ENCODE measurements around the gene LTBP3. TPM values are rescaled to one million over a fixed set of nuclear protein-coding genes. Genes with fewer than 3 reads are reported as not detected.

Gene LTBP3
- total RNA-seq, 1 donor from 2014 or later: 1.7 TPM

DNA sequence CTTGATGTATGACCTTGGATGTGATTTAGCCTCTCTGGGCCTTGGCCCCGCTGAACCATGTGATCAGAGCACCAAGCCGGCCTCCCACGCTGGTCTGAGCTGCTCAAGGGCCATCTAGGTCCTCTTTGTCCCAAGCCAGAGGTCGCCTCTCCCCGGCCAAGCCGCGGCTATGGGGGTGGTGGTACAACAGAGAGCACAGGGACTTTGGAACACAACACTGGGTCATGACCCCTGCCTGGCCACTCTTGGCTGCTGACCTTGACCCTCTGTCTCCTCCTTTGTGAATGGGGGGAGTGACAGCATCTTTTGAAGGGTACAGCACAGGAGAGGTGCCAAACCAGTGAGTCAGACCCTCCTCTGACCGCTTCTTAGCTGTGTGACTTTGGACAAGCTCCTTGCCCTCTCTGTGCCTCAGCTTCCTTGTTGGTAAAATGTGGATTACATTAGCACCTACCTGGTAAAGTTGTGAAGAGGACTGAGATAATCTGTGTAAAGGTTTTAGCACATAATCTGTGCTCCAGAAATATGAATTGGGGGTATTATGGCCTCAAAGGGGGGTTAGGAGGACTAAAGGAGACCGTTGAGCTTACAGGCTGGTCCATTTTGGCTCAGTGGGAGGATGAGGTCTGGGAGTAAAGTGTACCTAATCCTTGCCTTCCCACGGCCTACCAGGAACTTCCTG lies 28.5 kb downstream of the LTBP3 start:
- peak overlapping the region; percentile 45 for H3K4me3 Mint-ChIP-seq (ENCODE audit: unreplicated experiment)
- H3K27ac Mint-ChIP-seq (ENCODE audit: unreplicated experiment): no peak overlapping the region
- DNase-seq (ENCODE audit: low spot score): no peak
- peaks cover 26% of the 10 kb centered on the region for H3K4me1 Mint-ChIP-seq (ENCODE audit: unreplicated experiment)
- peaks cover 13% of the 10 kb centered on the region for H3K27me3 Mint-ChIP-seq (ENCODE audit: unreplicated experiment)
- H3K36me3 Mint-ChIP-seq (ENCODE audit: low read depth, unreplicated experiment): peaks cover 32% of the 10 kb centered on the region
- TF ChIP-seq, protein P1, sequence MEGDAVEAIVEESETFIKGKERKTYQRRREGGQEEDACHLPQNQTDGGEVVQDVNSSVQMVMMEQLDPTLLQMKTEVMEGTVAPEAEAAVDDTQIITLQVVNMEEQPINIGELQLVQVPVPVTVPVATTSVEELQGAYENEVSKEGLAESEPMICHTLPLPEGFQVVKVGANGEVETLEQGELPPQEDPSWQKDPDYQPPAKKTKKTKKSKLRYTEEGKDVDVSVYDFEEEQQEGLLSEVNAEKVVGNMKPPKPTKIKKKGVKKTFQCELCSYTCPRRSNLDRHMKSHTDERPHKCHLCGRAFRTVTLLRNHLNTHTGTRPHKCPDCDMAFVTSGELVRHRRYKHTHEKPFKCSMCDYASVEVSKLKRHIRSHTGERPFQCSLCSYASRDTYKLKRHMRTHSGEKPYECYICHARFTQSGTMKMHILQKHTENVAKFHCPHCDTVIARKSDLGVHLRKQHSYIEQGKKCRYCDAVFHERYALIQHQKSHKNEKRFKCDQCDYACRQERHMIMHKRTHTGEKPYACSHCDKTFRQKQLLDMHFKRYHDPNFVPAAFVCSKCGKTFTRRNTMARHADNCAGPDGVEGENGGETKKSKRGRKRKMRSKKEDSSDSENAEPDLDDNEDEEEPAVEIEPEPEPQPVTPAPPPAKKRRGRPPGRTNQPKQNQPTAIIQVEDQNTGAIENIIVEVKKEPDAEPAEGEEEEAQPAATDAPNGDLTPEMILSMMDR (IDR thresholded peaks at IDR 0.05; ENCODE audit: unreplicated experiment): no peak
- H3K9me3 Mint-ChIP-seq (ENCODE audit: unreplicated experiment): no peaks in the 10 kb centered on the region

DNA sequence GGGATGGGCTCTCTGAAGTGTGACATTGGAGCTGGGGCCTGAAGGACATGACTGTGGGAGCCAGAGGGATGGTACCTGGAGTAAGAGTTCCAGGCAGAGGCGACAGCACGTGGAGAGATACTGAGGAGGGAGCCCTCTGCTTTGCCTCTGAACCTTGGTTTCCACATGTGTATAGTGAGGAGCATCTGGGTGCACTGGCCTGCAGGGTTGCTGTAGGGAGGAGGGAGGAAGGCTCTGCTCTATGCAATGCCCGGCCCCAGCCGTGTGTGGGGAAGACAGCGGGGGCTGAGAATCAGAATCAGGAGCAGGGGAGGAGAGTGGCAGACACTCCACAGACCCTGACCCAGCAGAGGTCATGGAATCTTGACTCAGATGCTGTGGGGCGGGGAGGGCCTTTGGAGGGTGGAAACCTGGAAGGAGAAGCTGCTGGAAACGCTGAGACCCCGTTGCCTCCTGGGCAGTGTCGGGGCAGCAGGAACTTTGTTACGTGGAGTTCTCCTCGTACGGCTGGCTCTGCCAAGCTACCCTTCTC lies 29.3 kb downstream of the LTBP3 start:
- H3K4me1 Mint-ChIP-seq (ENCODE audit: unreplicated experiment): peaks cover 32% of the 10 kb centered on the region
- H3K9me3 Mint-ChIP-seq (ENCODE audit: unreplicated experiment): no peaks in the 10 kb centered on the region
- peaks cover 18% of the 10 kb centered on the region for H3K27me3 Mint-ChIP-seq (ENCODE audit: unreplicated experiment)
- TF ChIP-seq, protein P1 (IDR thresholded peaks at IDR 0.05; ENCODE audit: unreplicated experiment): no peak
- H3K27ac Mint-ChIP-seq (ENCODE audit: unreplicated experiment): no peak overlapping the region
- peak overlapping the region; percentile 12 for H3K4me3 Mint-ChIP-seq (ENCODE audit: unreplicated experiment)
- DNase-seq (ENCODE audit: low spot score): no peak
- H3K36me3 Mint-ChIP-seq (ENCODE audit: low read depth, unreplicated experiment): peaks cover 29% of the 10 kb centered on the region

DNA sequence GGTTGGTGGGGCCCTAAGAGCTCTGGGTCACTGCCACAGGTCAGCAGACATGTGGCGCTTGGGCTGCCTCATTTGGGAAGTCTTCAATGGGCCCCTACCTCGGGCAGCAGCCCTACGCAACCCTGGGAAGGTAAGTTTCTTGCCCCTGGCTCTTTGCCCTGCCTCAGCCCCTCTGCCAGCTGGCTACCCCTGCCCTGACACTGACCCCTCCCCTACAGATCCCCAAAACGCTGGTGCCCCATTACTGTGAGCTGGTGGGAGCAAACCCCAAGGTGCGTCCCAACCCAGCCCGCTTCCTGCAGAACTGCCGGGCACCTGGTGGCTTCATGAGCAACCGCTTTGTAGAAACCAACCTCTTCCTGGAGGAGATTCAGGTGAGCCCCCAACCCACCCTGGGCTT lies 31.4 kb downstream of the LTBP3 start:
- Mint-ChIP-seq H3K9me3 (ENCODE audit: unreplicated experiment) (no peaks in the 10 kb centered on the region), H3K4me1 (ENCODE audit: unreplicated experiment) (peaks cover 54% of the 10 kb centered on the region), H3K4me3 (ENCODE audit: unreplicated experiment) (peak overlapping the region; percentile 86), H3K36me3 (ENCODE audit: low read depth, unreplicated experiment) (peaks cover 22% of the 10 kb centered on the region), H3K27me3 (ENCODE audit: unreplicated experiment) (peaks cover 17% of the 10 kb centered on the region), H3K27ac (ENCODE audit: unreplicated experiment) (no peak overlapping the region)
- no peak for DNase-seq (ENCODE audit: low spot score)
- TF ChIP-seq, protein P1 (IDR thresholded peaks at IDR 0.05; ENCODE audit: unreplicated experiment): no peak

DNA sequence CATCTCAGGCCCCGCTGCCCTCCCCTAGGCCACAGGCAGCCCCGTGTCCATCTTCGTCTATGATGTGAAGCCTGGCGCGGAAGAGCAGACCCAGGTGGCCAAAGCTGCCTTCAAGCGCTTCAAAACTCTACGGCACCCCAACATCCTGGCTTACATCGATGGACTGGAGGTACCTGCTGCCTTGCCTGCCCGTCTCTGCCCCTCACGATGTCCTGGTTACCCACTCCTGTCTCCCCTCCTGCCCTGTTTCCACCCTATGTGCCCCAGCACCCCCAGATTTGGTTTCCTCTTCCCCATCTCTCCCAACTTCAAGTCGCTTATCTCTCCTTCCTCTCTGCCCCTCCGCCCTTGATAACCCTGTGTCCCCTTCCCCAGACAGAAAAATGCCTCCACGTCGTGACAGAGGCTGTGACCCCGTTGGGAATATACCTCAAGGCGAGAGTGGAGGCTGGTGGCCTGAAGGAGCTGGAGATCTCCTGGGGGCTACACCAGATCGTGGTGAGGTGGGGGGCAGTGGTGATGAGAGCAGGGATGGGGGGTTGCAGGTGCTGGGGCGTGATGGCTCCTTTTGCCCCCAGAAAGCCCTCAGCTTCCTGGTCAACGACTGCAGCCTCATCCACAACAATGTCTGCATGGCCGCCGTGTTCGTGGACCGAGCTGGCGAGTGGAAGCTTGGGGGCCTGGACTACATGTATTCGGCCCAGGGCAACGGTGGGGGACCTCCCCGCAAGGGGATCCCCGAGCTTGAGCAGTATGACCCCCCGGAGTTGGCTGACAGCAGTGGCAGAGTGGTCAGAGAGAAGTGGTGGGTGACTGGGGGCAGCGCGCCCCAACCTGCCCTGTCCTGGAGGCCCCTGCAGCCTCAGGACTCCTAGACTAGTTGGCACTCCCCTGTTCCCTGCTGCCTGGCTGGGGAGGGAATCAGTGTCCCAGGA lies 32.3 kb downstream of the LTBP3 start:
- TF ChIP-seq, protein P1 (IDR thresholded peaks at IDR 0.05; ENCODE audit: unreplicated experiment): no peak
- H3K27ac Mint-ChIP-seq (ENCODE audit: unreplicated experiment): peak overlapping the region; percentile 48
- peaks cover 57% of the 10 kb centered on the region for H3K4me1 Mint-ChIP-seq (ENCODE audit: unreplicated experiment)
- DNase-seq (ENCODE audit: low spot score): no peak
- no peaks in the 10 kb centered on the region for H3K9me3 Mint-ChIP-seq (ENCODE audit: unreplicated experiment)
- peak overlapping the region; percentile 91 for H3K4me3 Mint-ChIP-seq (ENCODE audit: unreplicated experiment)
- H3K36me3 Mint-ChIP-seq (ENCODE audit: low read depth, unreplicated experiment): peaks cover 13% of the 10 kb centered on the region
- peaks cover 17% of the 10 kb centered on the region for H3K27me3 Mint-ChIP-seq (ENCODE audit: unreplicated experiment)
